GM21526 (cell line): ENCODE data around the gene FBLIM1.
A peak's percentile ranks its signal among the peaks of the same experiment; 100 is the strongest.

Experiments used
- ATAC-seq: cut with Tn5 transposase; IDR thresholded peaks from one replicate; pipeline ENCODE4 v1.9.1; 2021; ENCODE audit warnings: moderate library complexity; ENCODE audit not compliant: unreplicated experiment, low FRiP score

FBLIM1 gene

GRCh38 chr1:15730936-15731335 lies 27.7 kb upstream of the FBLIM1 start:
- ATAC-seq: no peak

- no peak for ATAC-seq
Observed at GRCh38 chr1:15731735-15732685, 26.6 kb upstream of the FBLIM1 start.

- no peak for ATAC-seq
Observed at GRCh38 chr1:15732686-15733081, 25.9 kb upstream of the FBLIM1 start.

DNA sequence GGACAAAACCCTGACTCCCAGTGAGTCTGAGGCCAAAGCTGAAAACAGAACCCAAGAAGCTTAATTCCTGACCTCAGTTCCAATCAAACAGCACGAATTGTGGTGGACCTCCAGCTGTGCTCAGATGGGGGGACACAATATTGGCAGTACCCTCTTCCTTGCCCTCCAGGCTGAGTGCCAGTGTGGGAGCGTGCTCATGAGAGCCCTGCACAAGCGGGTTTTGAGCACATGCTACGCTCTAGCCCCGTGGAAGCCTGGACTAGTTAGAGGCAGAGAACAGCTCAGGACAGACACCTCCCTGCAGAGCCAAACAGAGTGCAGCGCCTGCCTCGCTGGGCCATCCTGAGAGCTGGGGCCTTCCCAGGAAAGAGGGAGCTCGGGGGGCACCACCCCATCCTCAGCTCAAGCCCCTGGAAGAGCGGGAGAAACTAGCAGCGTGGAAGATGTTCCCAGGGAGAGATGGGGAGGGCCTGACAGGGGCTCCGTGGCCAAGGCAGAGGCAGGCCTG lies 25.3 kb upstream of the FBLIM1 start:
- no peak for ATAC-seq

GRCh38 chr1:15733726-15734226 lies 24.8 kb upstream of the FBLIM1 start:
- ATAC-seq: no peak

- ATAC-seq: no peak
Observed at GRCh38 chr1:15734296-15734695, 24.3 kb upstream of the FBLIM1 start.

DNA sequence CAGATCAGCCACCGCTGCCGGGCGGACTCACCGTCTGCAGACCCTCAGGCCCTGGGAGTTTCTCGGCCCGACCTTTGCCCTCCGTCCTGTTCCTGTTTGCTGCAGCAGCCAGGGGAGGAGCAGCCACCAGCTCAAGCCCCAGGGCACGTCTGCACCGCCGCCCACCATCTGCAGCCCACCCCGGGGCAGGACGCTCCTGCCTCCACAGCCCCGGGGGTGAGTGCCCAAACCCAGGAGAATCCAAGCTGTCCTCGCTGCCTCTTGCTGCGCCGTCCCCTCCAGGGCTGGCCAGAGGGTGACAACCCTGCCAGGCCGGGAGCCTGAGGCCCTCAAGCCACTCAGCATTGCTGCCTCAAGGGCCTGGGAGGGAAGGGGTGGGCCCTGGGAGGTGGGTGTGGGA lies 23.7 kb upstream of the FBLIM1 start:
- ATAC-seq: no peak

DNA sequence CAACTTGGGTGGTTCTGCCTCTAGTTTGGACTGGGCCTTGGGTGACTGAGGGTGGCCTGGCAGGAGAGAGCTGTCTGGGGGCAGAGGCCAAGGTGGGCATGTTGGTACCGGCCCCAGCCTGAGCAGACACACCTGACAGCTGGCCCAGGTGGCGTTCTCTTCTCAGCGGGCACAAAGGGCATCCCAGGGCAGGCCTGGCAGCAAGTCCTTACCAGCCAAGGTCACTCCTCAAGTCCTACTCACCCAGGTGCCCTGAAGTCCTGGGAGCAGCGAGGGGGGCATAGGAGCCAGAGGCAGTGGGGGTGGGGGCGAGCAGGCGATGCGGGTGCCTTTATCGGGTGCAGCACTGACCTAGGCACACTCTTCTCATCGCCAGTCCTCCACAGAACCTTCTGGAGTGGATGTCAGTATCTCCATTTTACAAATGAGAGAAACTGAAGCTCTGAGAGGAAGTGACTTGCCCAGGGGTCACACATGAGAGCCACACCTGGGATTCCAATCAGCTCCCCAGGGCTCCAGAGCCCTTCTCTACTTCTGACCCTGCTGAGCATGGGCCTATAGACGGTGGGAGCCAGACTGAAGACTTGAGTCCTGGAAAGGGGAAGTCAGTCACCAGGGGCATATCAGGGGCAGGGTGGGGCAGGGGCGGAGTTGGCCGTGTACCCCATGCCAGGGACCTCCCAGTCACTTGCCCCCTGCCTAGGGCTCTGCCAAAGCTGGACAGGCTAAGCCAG lies 23.1 kb upstream of the FBLIM1 start:
- ATAC-seq: no peak

DNA sequence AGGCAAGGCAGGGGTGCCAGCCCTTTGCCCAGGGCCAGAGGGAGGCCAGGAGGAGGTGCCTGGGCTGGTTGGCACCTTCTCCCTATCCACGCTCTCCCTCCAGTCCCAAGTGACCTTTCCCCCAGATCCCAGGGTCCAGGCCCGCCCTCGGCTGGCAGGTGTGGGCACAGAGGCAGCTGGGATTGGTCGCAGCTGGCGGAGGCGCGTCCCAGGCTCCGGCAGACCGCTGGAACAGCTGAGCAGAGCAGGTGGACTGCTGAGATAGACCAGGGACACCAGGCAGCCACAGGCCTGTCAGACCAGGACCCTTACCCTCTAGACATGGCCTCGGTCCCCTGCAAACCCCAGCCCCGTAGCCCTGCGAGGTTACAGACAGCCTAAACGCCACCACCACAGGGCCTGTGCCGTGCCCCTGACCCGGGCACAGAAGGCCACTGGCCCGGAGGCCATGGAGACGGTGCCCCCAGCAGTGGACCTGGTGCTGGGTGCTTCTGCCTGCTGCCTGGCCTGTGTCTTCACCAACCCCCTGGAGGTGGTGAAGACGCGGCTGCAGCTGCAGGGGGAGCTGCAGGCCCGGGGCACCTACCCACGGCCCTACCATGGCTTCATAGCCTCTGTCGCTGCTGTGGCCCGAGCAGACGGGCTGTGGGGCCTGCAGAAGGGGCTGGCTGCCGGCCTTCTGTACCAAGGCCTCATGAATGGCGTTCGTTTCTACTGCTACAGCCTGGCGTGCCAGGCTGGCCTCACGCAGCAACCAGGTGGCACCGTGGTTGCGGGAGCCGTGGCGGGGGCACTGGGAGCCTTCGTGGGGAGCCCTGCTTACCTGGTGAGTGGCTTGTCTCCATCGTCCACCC lies 22.3 kb upstream of the FBLIM1 start, which contains the start of gene SLC25A34:
SLC25A34 (plus strand) TSS at position 221 of the 854 bp plus-strand sequence; CDS start at position 449, 228 bp downstream.
- no peak for ATAC-seq

- no peak for ATAC-seq
Observed at GRCh38 chr1:15736892-15737261, 21.7 kb upstream of the FBLIM1 start.

GRCh38 chr1:15737324-15738319 lies 21.0 kb upstream of the FBLIM1 start:
- ATAC-seq: no peak

DNA sequence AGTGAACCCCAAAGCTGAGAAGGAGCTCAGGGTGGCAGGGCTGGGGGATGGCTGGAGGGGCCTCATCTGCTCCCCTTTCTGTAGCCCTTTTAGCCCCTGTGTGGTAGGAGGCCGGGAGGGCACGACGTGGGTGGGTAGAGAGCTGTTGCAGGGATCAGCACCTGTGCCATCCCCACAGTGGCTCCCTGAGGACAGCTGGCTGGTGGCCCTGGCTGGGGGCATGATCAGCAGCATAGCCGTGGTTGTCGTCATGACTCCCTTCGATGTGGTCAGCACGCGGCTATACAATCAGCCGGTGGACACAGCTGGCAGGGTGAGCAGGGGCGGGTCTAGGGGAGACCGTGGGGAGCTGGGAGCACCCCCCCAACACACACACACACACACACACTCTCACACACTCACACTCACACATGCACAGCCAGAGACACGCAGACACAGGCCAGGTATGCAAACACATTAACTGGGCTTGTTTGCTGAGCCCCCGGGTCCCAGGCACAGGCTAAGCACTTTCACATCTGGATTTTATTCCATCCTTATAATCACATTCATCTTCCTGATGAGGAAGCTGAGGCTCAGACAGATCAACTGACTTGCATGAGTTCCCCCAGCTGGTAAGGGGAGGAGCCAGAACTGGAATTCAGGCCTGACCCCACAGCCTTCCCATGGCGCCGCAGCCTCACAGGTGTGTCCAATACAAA lies 20.0 kb upstream of the FBLIM1 start:
- no peak for ATAC-seq

GRCh38 chr1:15739259-15739658 lies 19.3 kb upstream of the FBLIM1 start:
- ATAC-seq: no peak

GRCh38 chr1:15739745-15740144 lies 18.9 kb upstream of the FBLIM1 start:
- no peak for ATAC-seq

DNA sequence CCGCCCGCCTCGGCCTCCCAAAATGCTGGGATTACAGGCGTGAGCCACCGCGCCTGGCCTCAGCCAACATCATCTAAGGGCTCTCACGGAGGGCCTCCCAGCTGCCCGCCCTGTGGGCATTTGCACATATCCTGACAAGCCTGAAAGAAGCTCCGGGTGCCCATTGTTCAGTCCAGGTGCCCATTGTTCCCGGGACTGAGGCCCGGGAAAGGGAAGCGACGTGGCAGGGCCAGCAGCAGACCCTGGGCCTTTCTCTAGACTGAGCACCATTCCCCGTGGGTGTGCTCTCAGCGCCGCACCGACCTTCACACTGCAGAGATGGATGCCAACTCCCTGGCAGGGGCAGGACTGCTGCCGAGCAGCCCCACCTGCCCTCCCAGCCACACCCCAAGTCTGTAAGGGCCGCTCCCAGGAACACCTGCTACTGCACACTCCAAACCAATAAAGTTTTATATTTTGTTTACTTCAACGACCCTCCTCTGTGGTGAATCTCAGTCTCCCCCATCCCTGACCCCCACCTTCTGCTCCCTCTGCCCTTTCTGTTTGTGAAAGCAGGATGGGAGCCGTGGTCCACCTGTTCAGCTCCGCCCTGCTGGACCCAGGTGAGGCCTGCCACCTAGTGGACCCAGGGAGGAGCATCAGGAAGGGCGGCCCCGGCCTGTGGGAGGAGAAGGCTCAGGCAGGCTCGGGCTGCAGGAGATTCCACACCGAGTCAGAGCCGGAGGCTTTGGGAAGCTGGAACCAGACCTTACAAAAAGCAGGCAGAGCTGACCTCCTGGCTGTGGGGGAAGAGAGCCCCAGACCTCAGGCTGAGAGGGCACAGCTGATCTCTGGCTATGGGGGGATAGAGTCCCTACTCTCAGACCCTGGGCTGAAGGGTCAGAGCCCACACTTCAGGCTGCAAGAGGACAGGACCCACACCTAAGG lies 17.4 kb upstream of the FBLIM1 start:
- ATAC-seq: peak; percentile 62

DNA sequence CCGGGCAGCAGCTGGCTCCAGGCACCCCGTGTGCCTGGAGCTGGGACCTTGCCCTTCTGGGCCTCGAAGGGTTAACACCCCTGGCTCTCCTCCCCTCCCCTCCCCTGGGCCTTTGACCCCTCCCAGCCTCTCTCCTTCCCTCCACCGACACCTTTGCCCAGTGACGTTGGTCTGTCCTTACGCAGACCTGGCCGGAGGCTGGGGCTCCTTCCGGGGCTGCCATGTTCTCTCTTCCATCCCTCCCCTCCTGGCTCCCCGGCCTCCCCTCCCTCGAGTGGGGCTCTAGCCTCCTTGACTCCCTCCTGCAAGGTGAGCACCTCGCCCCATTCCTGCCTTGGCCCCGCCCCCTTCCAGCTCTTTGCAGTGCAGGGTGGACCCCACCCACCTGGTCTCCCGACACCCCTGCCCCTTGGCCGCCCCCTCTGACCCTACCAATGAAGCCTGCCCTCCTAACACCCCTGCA lies 16.2 kb upstream of the FBLIM1 start, which contains the start of gene TMEM82:
TMEM82 (plus strand) TSS at position 161 of the 463 bp plus-strand sequence; CDS start at position 222, 61 bp downstream.
- ATAC-seq: no peak

DNA sequence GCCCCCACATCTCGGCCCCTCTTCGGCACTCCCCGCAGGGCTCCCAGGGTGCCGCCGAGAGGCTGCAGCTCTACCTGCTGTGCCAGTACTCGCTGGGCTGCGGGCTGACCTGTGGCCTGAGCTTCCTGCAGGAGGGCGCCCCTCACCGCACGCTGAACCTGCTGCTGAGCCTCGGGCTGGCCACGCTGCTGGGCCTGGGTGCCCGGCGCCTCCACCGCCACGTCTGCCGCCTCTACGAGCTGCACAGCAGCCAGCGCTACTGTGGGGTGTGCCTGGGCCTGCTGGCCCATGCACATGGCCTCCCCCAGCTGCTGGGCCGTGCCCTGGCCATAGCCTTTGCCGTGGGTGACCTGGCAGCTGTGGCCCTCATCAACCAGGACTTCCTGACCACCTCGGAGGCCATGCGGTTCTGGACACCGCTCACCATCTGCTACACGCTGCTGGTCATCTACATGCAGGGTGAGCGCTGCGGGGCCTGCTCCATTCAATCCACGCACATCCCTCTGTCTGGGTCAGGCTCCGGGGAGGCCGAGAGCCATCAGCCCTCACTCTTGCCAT lies 14.4 kb upstream of the FBLIM1 start:
- no peak for ATAC-seq
